Astrocyte of the hippocampus (primary cell): ENCODE data around the gene VMAC.
A peak's percentile ranks its signal among the peaks of the same experiment; 100 is the strongest.

ENCODE experiments used
- DNase-seq: peaks from one replicate; pipeline ENCODE4 v3.0.0; 2011; ENCODE audit warnings: low read depth, low spot score

Gene VMAC

DNA sequence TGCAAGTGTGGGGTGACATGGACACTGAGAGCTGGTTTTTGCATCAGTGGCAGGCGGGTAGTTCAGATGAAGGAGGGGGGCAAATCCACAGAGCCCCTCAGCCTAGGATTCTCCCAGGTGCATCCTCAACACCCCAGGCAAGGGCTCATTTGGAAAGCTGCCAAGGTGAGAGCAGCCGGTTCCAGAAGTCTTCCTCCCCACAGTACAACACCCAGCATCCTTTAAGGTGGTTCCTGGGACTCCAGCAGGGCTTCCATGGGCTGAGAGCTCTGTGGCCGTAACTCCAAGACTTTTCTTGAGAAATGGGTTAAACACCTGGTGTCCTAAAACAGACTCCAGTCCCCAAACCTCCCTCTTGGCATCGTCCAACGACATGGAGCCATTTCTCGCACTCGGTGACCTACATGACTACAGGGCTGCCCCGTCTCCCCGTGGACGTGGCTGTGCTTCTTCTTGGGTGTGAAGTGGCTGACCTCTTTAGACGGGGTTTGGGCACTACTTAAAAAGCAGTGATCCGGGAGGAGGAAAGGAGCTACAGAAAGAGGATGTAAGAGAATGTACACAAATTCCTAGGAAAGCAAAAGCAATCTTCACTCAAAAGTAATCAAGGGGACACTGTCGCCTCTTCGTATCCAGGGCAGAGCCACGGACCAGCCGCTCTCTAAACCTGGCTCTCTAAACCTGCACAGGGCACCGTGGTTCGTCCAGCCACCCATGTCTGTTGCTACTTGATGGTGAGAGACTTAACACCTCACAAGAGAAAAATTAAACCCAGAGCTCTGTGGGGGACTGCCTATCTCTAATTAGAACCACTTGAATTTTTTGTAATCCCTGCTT, 47.7 kb downstream of the VMAC start:
- no peak for DNase-seq

DNA sequence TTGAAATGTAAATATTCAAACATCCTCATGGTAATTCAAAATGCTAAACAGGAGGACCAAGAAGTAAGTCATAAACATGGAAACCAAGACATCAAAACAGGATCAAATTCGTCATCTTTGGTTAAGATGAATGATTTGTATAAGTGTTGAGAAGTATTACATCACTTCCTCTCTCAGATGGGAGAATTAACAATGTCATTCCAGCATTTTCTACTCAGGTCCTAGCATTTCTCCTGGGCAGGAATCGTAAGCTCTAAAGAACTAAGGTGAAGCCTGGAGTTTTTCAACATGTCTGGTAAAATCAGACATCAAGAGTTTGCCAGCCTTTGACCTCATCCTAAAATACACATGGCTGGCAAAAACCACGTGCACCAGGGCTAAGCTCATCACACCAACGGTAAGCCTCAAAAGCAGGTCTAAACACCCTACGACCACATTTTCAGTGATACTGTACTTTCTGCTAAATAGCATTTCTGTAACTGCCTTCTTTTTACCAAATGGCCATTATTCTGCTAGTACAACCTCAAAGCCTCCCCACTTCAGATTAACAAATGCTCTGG, 48.4 kb downstream of the VMAC start:
- no peak for DNase-seq

DNA sequence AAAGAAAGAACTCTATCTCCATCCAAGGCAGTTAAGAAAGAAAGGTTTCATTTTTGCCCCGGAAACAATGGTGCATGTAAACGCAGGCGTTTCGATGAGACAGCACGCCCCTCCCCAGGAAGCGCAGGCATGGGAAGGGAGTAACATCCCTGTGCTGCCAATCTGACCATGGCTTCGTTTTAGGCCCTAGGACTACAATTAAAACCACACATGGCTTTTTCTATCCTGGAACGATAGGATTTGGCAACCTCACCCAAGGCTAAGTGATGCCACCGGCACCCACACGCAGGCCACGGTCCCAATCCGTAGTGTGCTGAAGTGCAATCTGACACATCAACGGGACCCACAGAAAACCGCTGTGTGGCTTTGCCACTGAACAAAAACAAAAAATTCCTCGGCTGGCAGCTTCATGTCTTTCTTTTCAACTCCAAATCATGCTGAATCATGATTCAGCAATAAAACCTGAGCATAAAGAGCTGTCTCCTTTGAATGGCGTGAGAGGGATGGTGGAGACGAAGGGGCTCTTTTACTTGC, 49.1 kb downstream of the VMAC start:
- DNase-seq = peak; percentile 68

DNA sequence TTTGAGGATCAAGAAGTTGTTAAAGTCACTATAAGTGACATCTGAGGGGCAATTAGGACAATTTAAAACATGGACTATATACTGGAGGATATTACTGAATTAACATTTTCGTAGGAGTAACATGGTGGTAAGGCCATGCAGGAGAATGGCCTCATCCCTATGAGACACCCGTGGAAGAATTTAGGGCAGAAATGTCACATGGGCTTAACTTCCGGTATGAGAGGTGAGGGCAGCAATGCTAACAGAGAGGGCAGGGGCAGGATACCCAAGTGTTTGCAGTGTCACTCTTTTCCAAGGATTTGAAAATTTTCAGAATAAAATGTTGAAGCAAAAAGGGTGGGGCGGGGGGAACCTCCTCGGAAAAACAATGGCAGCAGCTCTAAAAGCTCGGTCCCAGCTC, 49.6 kb downstream of the VMAC start:
- no peak for DNase-seq

DNA sequence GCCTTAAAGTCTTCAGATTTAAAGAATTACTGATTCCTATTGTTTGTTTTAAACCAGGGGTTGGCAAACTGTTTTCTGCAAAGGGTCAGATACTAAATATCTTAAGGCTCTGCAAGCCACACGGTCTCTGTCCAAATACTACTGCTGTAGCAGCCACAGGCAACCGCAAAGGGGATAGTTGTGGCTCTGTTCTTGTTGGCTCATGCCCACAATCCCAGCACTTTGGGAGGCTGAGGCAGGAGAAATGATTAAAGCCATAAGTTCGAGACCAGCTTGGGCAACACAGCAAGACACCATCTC, 50.9 kb downstream of the VMAC start:
- DNase-seq = peak; percentile 53

DNA sequence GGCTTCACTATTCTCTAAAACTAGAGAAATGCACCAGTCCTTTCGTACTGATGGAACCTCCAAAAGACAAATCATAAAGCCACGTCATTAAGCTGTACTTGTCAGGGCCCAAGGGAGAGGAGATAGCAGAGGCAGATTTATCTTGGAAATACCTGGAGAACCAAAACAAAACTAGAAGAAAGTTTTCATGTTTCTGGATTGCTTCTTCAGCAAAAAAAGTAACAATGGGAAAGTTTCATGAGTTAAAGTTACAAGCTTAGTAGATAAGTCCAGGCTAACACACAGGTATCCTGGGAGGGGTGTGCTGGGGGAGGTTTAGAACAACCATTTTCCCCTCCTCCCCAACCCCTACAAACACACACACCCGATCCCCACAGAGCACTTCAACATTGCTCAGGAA, 51.7 kb downstream of the VMAC start:
- no peak for DNase-seq

DNA sequence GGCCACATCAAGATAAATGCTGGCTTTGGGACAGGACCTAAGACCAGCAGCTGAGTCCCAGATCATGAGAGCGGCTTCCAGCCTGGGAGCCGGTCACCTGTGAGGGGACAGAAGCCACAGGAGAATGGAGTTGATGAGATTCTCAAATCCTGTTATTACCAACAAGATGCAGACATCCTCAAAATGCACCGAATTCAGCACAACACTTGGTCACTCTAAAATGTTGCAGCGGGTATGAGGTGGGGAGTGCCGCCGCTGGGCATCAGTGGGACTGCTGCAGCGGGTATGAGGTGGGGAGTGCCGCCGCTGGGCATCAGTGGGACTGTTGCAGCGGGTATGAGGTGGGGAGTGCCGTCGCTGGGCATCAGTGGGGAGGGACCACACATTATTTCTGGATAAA, 52.1 kb downstream of the VMAC start:
- DNase-seq = no peak

DNA sequence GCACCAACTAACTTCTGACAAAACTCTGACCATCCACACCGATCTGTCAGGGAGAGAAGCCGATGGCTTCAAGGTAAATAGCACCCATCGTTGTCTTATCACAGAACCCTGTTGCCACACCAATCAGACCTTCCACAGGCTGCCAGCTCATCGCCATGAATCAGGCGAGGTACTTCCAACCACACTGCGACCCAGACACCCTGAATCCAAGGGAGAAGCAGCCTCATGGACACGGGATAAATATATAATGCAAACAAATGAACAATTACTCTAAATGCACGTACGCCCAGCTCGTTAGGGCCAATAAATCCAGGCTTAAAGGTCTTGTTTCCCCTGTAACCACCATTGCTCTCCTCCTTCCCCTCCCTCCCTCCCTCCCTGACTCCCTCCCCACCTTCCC, 52.5 kb downstream of the VMAC start:
- peak; percentile 45 for DNase-seq

DNA sequence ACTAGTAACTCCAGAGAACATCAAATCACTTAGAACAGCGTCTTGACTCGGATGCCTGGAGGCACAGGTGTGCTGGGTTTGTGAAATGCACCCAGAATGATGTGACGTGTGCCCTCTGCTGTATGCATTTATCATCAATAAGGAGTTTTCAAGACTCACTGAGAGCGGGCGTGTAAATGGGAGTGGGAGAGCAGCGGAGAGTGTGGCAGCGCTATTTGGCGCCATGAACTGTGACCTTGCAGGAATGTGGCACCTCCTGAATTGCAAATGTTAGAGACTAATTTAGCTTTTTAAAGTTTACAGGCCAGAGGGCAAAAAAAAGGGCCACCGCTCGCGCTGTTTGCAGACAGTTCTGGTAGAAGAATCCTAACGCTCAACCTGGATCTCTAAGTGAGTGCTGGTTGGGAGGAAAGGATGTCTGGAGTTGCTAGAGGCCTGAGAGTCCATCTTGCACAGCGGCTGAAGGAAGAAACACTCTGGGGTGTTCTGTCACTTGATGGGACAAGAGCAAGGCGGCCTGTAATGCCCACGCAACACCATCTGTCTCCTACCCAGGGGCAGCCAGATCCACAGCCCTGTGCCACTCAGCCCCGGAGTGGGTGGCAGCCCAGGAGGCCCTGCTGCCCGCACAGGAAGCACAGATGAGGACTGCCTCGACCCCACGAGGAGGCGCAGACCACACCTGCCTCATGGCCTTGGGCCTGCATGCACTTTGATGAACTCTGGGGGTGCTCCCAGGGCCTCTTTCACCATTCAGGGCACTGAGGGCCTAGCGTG, 53.6 kb downstream of the VMAC start:
- DNase-seq = no peak

DNA sequence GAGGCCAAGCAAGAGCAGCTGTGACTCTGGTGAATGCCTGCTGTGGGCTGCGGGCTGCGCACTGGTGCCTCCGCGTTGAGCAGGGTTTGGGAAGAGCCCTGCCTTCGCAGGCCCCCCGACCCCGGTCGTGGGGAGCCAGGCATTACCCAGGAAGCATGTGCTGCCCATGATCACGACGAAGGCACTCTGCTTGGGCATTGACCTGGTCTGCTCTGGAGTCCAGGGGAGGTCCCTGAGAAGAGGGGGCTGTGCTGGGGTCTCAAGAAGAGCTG, 54.1 kb downstream of the VMAC start:
- no peak for DNase-seq

DNA sequence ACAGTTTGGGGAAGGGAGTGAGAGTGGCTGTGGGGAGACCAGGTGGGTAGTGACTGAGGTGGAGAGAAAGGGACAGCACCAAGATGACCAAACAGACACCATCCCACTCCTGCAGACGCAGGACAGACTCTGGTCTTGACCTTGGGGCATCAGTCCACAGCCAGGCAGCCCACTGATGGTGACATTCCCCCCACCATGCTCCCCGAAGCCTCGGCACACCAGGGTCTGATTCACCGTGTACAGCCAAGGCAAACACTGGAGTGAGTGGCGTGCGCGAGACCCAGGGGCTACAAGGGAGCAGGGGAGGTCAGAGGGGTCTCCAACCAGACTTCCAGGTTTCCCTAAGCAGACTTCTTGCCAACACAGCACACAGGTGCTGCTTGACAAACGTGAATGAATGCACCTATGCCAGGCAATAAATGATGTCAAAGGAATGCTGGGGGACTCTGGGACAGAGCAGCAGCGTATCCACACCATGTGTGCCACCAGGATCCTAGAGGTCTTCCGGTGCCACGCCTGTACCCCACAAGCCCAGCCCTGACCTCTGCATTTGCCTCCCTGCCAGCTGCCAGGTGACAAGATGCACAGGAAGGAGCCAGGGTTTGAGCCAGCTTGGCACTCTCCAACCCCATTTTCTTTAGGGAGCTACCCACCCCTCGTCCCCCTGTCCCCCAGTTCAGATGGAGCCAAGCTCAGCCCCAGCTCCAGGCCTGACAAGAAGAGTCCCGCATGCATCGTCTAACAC, 54.8 kb downstream of the VMAC start:
- DNase-seq = no peak
